ENCODE results near the gene CUX1. TPM values are rescaled to one million over a fixed set of nuclear protein-coding genes. Genes with fewer than 3 reads are reported as not detected.
"Not testable (repeated sequence)": the region's sequence is repeated elsewhere in the genome, so short reads cannot be mapped to it uniquely, and the experiment has no call there.

Gene CUX1
- total RNA-seq, 1 donor: 99.1 TPM

GRCh38 chr7:101996876-101997275 is 179.4 kb downstream of the CUX1 start:
- DNase-seq (ENCODE audit: low read depth in 2 of 3, low spot score in 2 of 3): no peak

GRCh38 chr7:101998029-101998905 is 180.8 kb downstream of the CUX1 start:
- no peak for DNase-seq (ENCODE audit: low read depth in 2 of 3, low spot score in 2 of 3)

- no peak for DNase-seq (ENCODE audit: low read depth in 2 of 3, low spot score in 2 of 3)
These were observed 181.4 kb downstream of the CUX1 start for GRCh38 chr7:101998906-101999240.

- DNase-seq (ENCODE audit: low read depth in 2 of 3, low spot score in 2 of 3): no peak
These were observed 182.0 kb downstream of the CUX1 start for GRCh38 chr7:101999393-101999792.

GRCh38 chr7:102000123-102000522 is 182.7 kb downstream of the CUX1 start:
- DNase-seq (ENCODE audit: low read depth in 2 of 3, low spot score in 2 of 3): no peak

GRCh38 chr7:102004229-102004628 is 186.8 kb downstream of the CUX1 start:
- DNase-seq (ENCODE audit: low read depth in 2 of 3, low spot score in 2 of 3): no peak

GRCh38 chr7:102004848-102005247 is 187.4 kb downstream of the CUX1 start:
- no peak for DNase-seq (ENCODE audit: low read depth in 2 of 3, low spot score in 2 of 3)

GRCh38 chr7:102005933-102006480 is 188.6 kb downstream of the CUX1 start:
- no peak for DNase-seq (ENCODE audit: low read depth in 2 of 3, low spot score in 2 of 3)

- no peak for DNase-seq (ENCODE audit: low read depth in 2 of 3, low spot score in 2 of 3)
These were observed 189.3 kb downstream of the CUX1 start for GRCh38 chr7:102006695-102007094.

GRCh38 chr7:102008535-102009262 is 191.3 kb downstream of the CUX1 start:
- DNase-seq (ENCODE audit: low read depth in 2 of 3, low spot score in 2 of 3): no peak

GRCh38 chr7:102009628-102010027 is 192.2 kb downstream of the CUX1 start:
- no peak for DNase-seq (ENCODE audit: low read depth in 2 of 3, low spot score in 2 of 3)

- DNase-seq (ENCODE audit: low read depth in 2 of 3, low spot score in 2 of 3): not testable (repeated sequence)
These were observed 194.8 kb downstream of the CUX1 start for GRCh38 chr7:102012112-102012830.

GRCh38 chr7:102012941-102013461 is 195.6 kb downstream of the CUX1 start:
- no peak for DNase-seq (ENCODE audit: low read depth in 2 of 3, low spot score in 2 of 3)

- no peak for DNase-seq (ENCODE audit: low read depth in 2 of 3, low spot score in 2 of 3)
These were observed 201.4 kb downstream of the CUX1 start for GRCh38 chr7:102018876-102019275.

GRCh38 chr7:102019461-102019860 is 202.0 kb downstream of the CUX1 start:
- no peak for DNase-seq (ENCODE audit: low read depth in 2 of 3, low spot score in 2 of 3)

- DNase-seq (ENCODE audit: low read depth in 2 of 3, low spot score in 2 of 3): no peak
These were observed 204.6 kb downstream of the CUX1 start for GRCh38 chr7:102021841-102022618.

- peak in 2 of 3 donors; percentile 24 for DNase-seq (ENCODE audit: low read depth in 2 of 3, low spot score in 2 of 3)
These were observed 206.8 kb downstream of the CUX1 start for GRCh38 chr7:102024005-102024768.

- no peak for DNase-seq (ENCODE audit: low read depth in 2 of 3, low spot score in 2 of 3)
These were observed 207.5 kb downstream of the CUX1 start for GRCh38 chr7:102024769-102025391.

GRCh38 chr7:102025777-102026176 is 208.4 kb downstream of the CUX1 start:
- not testable (repeated sequence) for DNase-seq (ENCODE audit: low read depth in 2 of 3, low spot score in 2 of 3)
